GM23338 (cell line): ENCODE measurements around the gene APOBEC3F.
"Not testable (repeated sequence)": the region's sequence is repeated elsewhere in the genome, so short reads cannot be mapped to it uniquely, and the experiment has no call there.

Experiments used
- CREB1 ChIP-seq: fragments of 250-450 bp; sonication (Bioruptor Pico); IDR thresholded peaks from 2 replicates; pipeline ENCODE4 v1.5.0; 2020; ENCODE audit warnings: low read depth, mild to moderate bottlenecking, moderate library complexity
- EZH2 ChIP-seq: fragments of 200-600 bp; sonication (generic); IDR thresholded peaks from one replicate; pipeline ENCODE4 v1.8.0; 2017; ENCODE audit warnings: antibody characterized with exemption, mild to moderate bottlenecking, low read depth; ENCODE audit not compliant: unreplicated experiment
- EZH2phosphoT487 ChIP-seq: fragments of 200-600 bp; sonication (generic); IDR thresholded peaks from one replicate; pipeline ENCODE4 v1.8.1; 2018; ENCODE audit warnings: antibody characterized with exemption; ENCODE audit not compliant: unreplicated experiment
- JUNB ChIP-seq: IDR thresholded peaks from one replicate; pipeline ENCODE4 v1.6.1; 2016; ENCODE audit warnings: antibody characterized with exemption; ENCODE audit not compliant: unreplicated experiment
- NANOG ChIP-seq: IDR thresholded peaks from 2 replicates; pipeline ENCODE4 v1.6.1; 2016; ENCODE audit warnings: antibody characterized with exemption, borderline replicate concordance
- POLR2AphosphoS5 ChIP-seq: IDR thresholded peaks from 2 replicates; pipeline ENCODE4 v1.6.1; 2016; ENCODE audit warnings: antibody characterized with exemption, low read depth
- STAT1 ChIP-seq: IDR thresholded peaks from one replicate; pipeline ENCODE4 v1.6.1; 2016; ENCODE audit warnings: antibody characterized with exemption; ENCODE audit not compliant: unreplicated experiment
- ZNF114 ChIP-seq: fragments of 250-450 bp; sonication (Bioruptor Pico); IDR thresholded peaks from 2 replicates; pipeline ENCODE4 v1.5.0; 2020; ENCODE audit warnings: mild to moderate bottlenecking, moderate library complexity
- ZNF331 ChIP-seq: fragments of 250-450 bp; sonication (Bioruptor Pico); IDR thresholded peaks from 2 replicates; pipeline ENCODE4 v1.5.0; 2020; ENCODE audit warnings: low read depth, mild to moderate bottlenecking, moderate library complexity
- TF ChIP-seq, protein P1 (sequence below), 2 experiments: fragments of 200-600 bp in 1 of 2; sonication (generic) in 1 of 2; conservative IDR thresholded peaks; 2 replicates each; pipeline versions ENCODE4 v1.5.1 to v1.6.1; 2016 to 2017; ENCODE audit warnings: antibody characterized with exemption in 2 of 2, low read depth in 2 of 2, mild to moderate bottlenecking in 2 of 2, moderate library complexity in 1 of 2
- TF ChIP-seq, protein P2 (sequence below): IDR thresholded peaks from one replicate; pipeline ENCODE4 v1.6.1; 2018; ENCODE audit warnings: antibody characterized with exemption; ENCODE audit not compliant: unreplicated experiment
- TF ChIP-seq, protein P3 (sequence below): IDR thresholded peaks from 2 replicates; pipeline ENCODE4 v1.6.1; 2016; ENCODE audit warnings: antibody characterized with exemption

DNA sequence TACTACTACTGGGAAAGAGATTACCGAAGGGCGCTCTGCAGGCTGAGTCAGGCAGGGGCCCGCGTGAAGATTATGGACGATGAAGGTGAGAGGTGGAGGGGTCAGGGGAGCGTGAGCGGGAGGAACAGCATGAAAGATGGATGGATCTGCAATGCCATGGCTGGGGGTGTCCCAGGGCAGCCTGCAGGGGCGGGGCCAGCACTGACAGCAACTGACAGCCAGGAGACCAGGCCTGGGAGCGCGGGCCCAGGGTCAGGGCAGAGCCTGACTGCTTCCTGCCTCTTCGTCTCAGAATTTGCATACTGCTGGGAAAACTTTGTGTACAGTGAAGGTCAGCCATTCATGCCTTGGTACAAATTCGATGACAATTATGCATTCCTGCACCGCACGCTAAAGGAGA lies 4.5 kb downstream of the APOBEC3F start:
- TF ChIP-seq EZH2phosphoT487; EZH2; CREB1 (CRISPR knock-in tag); ZNF331 (CRISPR knock-in tag); NANOG; POLR2AphosphoS5; STAT1; ZNF114 (CRISPR knock-in tag); JUNB: not testable (repeated sequence)
- TF ChIP-seq, protein P1, sequence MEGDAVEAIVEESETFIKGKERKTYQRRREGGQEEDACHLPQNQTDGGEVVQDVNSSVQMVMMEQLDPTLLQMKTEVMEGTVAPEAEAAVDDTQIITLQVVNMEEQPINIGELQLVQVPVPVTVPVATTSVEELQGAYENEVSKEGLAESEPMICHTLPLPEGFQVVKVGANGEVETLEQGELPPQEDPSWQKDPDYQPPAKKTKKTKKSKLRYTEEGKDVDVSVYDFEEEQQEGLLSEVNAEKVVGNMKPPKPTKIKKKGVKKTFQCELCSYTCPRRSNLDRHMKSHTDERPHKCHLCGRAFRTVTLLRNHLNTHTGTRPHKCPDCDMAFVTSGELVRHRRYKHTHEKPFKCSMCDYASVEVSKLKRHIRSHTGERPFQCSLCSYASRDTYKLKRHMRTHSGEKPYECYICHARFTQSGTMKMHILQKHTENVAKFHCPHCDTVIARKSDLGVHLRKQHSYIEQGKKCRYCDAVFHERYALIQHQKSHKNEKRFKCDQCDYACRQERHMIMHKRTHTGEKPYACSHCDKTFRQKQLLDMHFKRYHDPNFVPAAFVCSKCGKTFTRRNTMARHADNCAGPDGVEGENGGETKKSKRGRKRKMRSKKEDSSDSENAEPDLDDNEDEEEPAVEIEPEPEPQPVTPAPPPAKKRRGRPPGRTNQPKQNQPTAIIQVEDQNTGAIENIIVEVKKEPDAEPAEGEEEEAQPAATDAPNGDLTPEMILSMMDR (conservative IDR thresholded peaks at IDR 0.05; ENCODE audit: low read depth in 2 of 2) = not testable (repeated sequence)
- TF ChIP-seq, protein P2, sequence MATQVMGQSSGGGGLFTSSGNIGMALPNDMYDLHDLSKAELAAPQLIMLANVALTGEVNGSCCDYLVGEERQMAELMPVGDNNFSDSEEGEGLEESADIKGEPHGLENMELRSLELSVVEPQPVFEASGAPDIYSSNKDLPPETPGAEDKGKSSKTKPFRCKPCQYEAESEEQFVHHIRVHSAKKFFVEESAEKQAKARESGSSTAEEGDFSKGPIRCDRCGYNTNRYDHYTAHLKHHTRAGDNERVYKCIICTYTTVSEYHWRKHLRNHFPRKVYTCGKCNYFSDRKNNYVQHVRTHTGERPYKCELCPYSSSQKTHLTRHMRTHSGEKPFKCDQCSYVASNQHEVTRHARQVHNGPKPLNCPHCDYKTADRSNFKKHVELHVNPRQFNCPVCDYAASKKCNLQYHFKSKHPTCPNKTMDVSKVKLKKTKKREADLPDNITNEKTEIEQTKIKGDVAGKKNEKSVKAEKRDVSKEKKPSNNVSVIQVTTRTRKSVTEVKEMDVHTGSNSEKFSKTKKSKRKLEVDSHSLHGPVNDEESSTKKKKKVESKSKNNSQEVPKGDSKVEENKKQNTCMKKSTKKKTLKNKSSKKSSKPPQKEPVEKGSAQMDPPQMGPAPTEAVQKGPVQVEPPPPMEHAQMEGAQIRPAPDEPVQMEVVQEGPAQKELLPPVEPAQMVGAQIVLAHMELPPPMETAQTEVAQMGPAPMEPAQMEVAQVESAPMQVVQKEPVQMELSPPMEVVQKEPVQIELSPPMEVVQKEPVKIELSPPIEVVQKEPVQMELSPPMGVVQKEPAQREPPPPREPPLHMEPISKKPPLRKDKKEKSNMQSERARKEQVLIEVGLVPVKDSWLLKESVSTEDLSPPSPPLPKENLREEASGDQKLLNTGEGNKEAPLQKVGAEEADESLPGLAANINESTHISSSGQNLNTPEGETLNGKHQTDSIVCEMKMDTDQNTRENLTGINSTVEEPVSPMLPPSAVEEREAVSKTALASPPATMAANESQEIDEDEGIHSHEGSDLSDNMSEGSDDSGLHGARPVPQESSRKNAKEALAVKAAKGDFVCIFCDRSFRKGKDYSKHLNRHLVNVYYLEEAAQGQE = not testable (repeated sequence)
- TF ChIP-seq, protein P3, sequence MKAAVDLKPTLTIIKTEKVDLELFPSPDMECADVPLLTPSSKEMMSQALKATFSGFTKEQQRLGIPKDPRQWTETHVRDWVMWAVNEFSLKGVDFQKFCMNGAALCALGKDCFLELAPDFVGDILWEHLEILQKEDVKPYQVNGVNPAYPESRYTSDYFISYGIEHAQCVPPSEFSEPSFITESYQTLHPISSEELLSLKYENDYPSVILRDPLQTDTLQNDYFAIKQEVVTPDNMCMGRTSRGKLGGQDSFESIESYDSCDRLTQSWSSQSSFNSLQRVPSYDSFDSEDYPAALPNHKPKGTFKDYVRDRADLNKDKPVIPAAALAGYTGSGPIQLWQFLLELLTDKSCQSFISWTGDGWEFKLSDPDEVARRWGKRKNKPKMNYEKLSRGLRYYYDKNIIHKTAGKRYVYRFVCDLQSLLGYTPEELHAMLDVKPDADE = not testable (repeated sequence)
